ENCODE measurements around the gene EEF1AKMT3. TPM values are rescaled to one million over a fixed set of nuclear protein-coding genes. Genes with fewer than 3 reads are reported as not detected.
A peak's percentile ranks its signal among the peaks of the same experiment; 100 is the strongest.

EEF1AKMT3 gene
- total RNA-seq, 1 donor: 6.9 TPM

DNA sequence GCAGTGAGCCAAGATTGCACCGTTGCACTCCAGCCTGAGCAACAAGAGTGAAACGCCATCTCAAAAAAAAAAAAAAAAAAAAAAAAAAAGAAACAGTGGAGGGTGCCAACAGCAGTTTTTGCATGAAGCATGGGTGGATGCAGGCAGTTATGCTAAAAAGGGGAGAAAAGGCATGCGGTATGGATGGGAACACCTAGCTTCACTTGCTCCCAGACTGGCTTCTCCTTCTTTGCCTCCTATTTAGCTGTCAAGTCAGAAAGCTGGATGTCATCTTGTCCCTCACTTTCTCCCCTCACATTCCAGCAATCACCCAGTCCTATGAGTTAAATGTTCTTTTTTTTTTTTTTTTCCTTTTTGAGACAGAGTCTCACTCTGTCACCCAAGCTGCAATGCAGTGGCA lies 2.6 kb downstream of the EEF1AKMT3 start:
- H3K4me3 ChIP-seq (ENCODE audit: low read depth, low read length): no peak overlapping the region
- TF ChIP-seq, protein P1, sequence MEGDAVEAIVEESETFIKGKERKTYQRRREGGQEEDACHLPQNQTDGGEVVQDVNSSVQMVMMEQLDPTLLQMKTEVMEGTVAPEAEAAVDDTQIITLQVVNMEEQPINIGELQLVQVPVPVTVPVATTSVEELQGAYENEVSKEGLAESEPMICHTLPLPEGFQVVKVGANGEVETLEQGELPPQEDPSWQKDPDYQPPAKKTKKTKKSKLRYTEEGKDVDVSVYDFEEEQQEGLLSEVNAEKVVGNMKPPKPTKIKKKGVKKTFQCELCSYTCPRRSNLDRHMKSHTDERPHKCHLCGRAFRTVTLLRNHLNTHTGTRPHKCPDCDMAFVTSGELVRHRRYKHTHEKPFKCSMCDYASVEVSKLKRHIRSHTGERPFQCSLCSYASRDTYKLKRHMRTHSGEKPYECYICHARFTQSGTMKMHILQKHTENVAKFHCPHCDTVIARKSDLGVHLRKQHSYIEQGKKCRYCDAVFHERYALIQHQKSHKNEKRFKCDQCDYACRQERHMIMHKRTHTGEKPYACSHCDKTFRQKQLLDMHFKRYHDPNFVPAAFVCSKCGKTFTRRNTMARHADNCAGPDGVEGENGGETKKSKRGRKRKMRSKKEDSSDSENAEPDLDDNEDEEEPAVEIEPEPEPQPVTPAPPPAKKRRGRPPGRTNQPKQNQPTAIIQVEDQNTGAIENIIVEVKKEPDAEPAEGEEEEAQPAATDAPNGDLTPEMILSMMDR (IDR thresholded peaks at IDR 0.05; ENCODE audit: insufficient read depth, low read depth, low read length): no peak
- DNase-seq (ENCODE audit: low read depth): no peak

DNA sequence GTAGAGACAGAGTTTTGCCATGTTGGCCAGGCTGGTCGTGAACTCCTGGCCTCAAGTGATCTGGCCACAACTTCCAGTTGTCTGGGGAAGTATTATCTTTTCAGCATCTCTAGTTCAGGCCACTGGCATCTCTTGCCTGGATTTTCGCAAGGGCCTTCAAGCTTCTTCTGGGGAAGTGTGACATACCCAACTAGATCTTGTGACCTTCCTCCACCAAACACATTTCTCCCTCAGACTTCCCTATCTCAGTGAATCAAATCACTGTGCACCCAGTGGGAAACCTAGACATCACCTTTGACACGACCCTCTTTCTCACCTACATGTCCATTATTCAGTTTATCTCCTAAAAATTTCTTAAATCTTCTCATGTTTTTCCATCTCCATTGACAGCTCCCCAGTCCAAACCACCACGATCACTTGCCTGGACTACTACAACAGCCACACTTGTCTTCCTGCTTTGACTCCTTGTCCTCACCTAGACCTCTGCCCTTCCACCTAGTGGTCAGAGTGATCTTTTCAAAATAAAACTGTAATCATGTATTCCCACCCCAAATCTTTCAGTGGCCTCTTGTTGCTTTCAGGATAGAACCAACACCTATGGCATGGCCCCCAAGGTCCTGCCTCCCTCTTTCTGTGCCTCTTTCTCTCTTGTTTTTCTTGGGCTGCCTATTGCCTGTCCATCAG lies 3.3 kb downstream of the EEF1AKMT3 start:
- DNase-seq (ENCODE audit: low read depth): no peak
- H3K4me3 ChIP-seq (ENCODE audit: low read depth, low read length): no peak overlapping the region
- TF ChIP-seq, protein P1 (IDR thresholded peaks at IDR 0.05; ENCODE audit: insufficient read depth, low read depth, low read length): peak; percentile 5

DNA sequence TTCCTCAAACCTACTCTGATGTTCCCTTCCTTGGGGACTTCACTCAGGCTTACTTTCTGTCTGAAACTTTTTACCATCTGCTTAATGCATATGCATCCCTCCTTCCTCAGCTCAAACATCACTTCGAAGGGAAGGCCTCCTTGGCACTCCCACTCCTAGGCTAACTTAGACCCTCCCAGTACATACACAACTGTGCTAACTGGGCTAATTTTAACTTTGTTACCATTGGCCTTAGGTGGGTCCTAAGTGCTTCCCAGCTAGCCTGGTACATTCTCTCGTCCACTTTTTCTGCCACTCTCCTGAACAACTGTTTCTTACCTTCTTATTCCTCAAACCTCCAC lies 3.8 kb downstream of the EEF1AKMT3 start:
- DNase-seq (ENCODE audit: low read depth): no peak
- TF ChIP-seq, protein P1 (IDR thresholded peaks at IDR 0.05; ENCODE audit: insufficient read depth, low read depth, low read length): no peak
- no peak overlapping the region for H3K4me3 ChIP-seq (ENCODE audit: low read depth, low read length)

DNA sequence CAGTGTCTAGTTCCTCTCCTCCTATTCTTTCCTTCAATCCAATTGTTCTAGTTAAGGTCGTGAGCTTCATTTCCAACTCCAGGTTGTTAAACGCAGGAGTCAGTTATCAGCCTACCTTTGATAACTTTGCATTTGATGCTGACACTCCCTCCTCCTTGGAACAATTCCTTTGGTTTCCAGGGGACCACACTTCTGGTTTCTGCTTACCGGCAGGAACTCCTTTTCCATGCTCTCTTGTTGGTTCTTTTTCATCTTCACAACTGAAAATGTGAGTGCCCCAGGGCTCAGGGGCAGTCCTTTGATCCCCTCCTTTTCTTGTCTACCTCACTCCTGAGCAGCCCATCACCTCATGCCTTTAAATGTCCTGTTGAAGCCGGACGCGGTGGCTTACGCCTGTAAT lies 5.0 kb downstream of the EEF1AKMT3 start:
- no peak overlapping the region for H3K4me3 ChIP-seq (ENCODE audit: low read depth, low read length)
- TF ChIP-seq, protein P1 (IDR thresholded peaks at IDR 0.05; ENCODE audit: insufficient read depth, low read depth, low read length): no peak
- no peak for DNase-seq (ENCODE audit: low read depth)

DNA sequence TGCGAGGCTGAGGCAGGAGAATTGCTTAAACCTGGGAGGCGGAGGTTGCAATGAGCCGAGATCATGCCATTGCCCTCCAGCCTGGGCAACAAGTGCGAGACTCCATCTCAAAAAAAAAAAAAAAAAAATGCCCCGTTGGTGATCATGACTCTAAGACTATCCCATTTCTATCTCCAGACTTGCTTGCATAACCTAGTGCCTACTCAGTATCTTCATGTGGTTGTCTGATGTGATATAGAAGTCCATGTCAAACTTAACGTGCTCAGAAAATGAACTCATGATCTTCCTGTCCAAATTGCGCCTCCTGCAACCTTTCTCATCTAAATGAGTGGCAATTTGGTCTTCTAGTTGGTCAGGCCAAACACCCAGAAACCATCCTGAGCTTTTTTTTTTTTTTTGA lies 5.5 kb downstream of the EEF1AKMT3 start:
- no peak for DNase-seq (ENCODE audit: low read depth)
- TF ChIP-seq, protein P1 (IDR thresholded peaks at IDR 0.05; ENCODE audit: insufficient read depth, low read depth, low read length): no peak
- H3K4me3 ChIP-seq (ENCODE audit: low read depth, low read length): no peak overlapping the region

DNA sequence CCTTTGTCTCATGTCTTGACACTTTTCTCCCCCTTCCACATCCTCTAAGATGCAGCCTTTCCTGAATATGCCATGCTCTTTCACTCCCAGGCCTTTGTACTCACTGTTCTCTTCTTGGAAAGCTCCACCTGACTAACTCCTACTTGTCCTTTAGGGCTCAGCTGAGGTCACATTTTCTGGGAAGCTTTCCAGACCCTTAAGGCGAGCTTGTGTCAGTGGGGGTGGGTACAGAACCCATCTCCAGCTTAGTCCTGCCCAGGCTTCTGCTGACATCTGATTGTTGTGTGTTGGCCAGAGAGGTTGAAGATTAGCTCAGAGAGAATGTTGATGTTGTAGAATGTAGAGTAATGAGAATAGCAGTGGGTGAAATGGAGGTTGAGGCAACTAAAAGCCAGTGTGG lies 7.3 kb downstream of the EEF1AKMT3 start:
- TF ChIP-seq, protein P1 (IDR thresholded peaks at IDR 0.05; ENCODE audit: insufficient read depth, low read depth, low read length): no peak
- no peak overlapping the region for H3K4me3 ChIP-seq (ENCODE audit: low read depth, low read length)
- DNase-seq (ENCODE audit: low read depth): peak; percentile 33
